ENCODE data around the gene ARMC9.

GRCh38 chr2:231161877-231162329 lies 36.5 kb upstream of the ARMC9 start:
- TF ChIP-seq POLR2A (IDR thresholded peaks at IDR 0.05; ENCODE audit: low read depth, low read length), result peak; percentile 42
- no peak for TF ChIP-seq CTCF (IDR thresholded peaks at IDR 0.05; ENCODE audit: extremely low read depth in 1 of 2, insufficient read depth in 1 of 2, low read depth in 1 of 2, low read length in 2 of 2)

Data from endothelial cell of umbilical vein (primary cell).